Measurements from ENCODE around the gene FBXW8.

FBXW8 gene

DNA sequence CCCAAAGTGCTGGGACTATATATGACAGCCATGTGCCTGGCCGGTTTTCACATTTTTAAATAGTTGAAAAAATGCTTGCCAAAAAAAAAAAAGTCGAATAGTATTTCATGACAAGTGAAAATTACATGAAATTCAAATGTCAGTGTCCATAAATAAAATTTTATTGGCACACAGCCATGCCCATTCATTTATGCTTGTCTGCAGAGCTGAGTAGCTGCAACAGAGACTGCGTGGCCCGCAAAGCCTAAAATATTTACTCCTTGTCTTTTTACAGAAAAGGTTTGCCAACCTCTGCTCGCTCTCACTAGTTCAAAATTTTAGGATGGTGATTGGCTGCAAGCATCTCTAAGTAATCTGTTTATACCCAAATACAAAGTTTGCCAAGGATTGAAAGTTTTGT is 139.3 kb downstream of the FBXW8 start:
- Histone ChIP-seq H3K9me3 (ENCODE audit: control insufficient read depth, insufficient read depth, low read depth, low read length) (no peaks in the 10 kb centered on the region), H3K27ac (ENCODE audit: extremely low read depth, low read depth, low read length) (no peak overlapping the region), H3K4me3 (ENCODE audit: low read depth, low read length) (no peak overlapping the region), H3K4me1 (ENCODE audit: control insufficient read depth, insufficient read depth, low read length) (no peaks in the 10 kb centered on the region), H3K36me3 (ENCODE audit: control insufficient read depth in 2 of 2, insufficient read depth in 1 of 2, low read length in 2 of 2) (no peaks in the 10 kb centered on the region)
- CTCF ChIA-PET: interaction anchor here (0.6 to 0.7 kb wide), 3 partner anchors 8 to 805 kb away, joined by 3 to 6 read pairs (median 3); no protein-coding TSS in a partner anchor
- POLR2A ChIA-PET: no interaction called here
- no peak for TF ChIP-seq ZNF404 (tag by site-specific recombination; IDR thresholded peaks at IDR 0.05)
- no peak for TF ChIP-seq ZNF514 (tag by site-specific recombination; IDR thresholded peaks at IDR 0.05)
- TF ChIP-seq, protein P1, sequence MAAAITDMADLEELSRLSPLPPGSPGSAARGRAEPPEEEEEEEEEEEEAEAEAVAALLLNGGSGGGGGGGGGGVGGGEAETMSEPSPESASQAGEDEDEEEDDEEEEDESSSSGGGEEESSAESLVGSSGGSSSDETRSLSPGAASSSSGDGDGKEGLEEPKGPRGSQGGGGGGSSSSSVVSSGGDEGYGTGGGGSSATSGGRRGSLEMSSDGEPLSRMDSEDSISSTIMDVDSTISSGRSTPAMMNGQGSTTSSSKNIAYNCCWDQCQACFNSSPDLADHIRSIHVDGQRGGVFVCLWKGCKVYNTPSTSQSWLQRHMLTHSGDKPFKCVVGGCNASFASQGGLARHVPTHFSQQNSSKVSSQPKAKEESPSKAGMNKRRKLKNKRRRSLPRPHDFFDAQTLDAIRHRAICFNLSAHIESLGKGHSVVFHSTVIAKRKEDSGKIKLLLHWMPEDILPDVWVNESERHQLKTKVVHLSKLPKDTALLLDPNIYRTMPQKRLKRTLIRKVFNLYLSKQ (tag by site-specific recombination; IDR thresholded peaks at IDR 0.05; ENCODE audit: borderline replicate concordance): no peak
- TF ChIP-seq, protein P2, sequence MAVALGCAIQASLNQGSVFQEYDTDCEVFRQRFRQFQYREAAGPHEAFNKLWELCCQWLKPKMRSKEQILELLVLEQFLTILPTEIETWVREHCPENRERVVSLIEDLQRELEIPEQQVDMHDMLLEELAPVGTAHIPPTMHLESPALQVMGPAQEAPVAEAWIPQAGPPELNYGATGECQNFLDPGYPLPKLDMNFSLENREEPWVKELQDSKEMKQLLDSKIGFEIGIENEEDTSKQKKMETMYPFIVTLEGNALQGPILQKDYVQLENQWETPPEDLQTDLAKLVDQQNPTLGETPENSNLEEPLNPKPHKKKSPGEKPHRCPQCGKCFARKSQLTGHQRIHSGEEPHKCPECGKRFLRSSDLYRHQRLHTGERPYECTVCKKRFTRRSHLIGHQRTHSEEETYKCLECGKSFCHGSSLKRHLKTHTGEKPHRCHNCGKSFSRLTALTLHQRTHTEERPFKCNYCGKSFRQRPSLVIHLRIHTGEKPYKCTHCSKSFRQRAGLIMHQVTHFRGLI (tag by site-specific recombination; IDR thresholded peaks at IDR 0.05): no peak
- TF ChIP-seq ZNF792 (tag by site-specific recombination; IDR thresholded peaks at IDR 0.05): no peak

DNA sequence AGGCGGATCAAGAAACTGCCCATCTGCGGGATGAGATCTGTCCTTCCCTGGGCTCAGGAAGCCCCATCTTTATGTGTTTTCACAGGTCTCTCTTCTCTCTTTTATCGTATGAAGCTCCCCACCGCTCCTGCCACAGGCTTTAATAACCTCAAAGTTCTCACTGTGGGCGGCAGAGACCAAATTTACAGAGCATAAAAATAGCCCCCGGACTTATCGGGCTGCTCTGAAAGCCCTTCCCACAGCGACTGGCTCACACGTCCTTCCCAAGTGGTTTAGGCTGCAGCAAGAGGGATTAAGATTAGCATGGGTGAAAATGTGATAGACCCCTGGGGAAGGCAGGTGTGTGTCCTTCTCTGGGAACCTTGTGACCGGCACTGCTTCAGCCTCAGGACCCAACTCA is 140.6 kb downstream of the FBXW8 start:
- ChIA-PET CTCF (interaction anchor here (0.7 kb wide), 1 partner anchor 103 kb away, joined by 3 read pairs; no protein-coding TSS in a partner anchor), POLR2A (no interaction called here)
- H3K9me3 ChIP-seq (ENCODE audit: control insufficient read depth, insufficient read depth, low read depth, low read length): no peaks in the 10 kb centered on the region

DNA sequence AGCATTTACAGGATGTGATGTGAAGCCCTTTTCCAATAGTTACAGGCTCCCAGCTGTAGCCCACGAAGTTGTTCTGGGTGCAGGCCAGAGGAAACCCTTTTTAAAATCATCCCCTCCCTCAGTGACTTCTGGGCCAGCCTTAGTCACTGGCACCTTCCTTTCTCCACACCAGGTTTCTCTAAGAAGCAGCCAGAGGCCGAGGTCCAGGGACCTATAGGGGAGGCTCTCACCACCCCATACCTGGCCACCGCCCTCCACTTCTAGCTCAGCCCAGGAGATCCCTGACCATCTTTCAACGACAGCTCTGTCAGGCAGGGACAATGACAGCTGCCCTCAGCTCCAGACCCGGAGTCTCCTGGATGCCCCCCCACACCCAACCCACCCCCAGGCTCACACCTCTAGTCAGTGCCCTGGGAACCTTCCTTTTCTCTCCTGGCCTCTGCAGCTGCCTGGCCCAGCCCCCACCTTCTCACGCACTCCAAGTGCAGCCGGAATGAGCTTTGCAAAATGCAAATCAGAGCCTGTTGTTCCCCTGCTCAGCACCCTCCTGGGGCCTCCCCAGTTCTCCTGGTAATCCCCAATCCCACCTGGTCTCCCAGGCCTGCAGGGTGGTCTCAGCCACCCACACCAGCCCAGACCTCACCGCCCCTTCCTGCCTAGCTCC is 141.8 kb downstream of the FBXW8 start:
- Histone ChIP-seq H3K4me3 (ENCODE audit: low read depth, low read length) (no peak overlapping the region), H3K27ac (ENCODE audit: extremely low read depth, low read depth, low read length) (no peak overlapping the region), H3K36me3 (ENCODE audit: control insufficient read depth in 2 of 2, insufficient read depth in 1 of 2, low read length in 2 of 2) (no peaks in the 10 kb centered on the region), H3K9me3 (ENCODE audit: control insufficient read depth, insufficient read depth, low read depth, low read length) (no peaks in the 10 kb centered on the region), H3K4me1 (ENCODE audit: control insufficient read depth, insufficient read depth, low read length) (no peaks in the 10 kb centered on the region)
- no peak for TF ChIP-seq ZNF138 (tag by site-specific recombination; IDR thresholded peaks at IDR 0.05; ENCODE audit: borderline replicate concordance)
- TF ChIP-seq, protein P3, sequence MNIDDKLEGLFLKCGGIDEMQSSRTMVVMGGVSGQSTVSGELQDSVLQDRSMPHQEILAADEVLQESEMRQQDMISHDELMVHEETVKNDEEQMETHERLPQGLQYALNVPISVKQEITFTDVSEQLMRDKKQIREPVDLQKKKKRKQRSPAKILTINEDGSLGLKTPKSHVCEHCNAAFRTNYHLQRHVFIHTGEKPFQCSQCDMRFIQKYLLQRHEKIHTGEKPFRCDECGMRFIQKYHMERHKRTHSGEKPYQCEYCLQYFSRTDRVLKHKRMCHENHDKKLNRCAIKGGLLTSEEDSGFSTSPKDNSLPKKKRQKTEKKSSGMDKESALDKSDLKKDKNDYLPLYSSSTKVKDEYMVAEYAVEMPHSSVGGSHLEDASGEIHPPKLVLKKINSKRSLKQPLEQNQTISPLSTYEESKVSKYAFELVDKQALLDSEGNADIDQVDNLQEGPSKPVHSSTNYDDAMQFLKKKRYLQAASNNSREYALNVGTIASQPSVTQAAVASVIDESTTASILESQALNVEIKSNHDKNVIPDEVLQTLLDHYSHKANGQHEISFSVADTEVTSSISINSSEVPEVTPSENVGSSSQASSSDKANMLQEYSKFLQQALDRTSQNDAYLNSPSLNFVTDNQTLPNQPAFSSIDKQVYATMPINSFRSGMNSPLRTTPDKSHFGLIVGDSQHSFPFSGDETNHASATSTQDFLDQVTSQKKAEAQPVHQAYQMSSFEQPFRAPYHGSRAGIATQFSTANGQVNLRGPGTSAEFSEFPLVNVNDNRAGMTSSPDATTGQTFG (tag by site-specific recombination; IDR thresholded peaks at IDR 0.05; ENCODE audit: borderline replicate concordance): no peak
- no peak for TF ChIP-seq GLI2 (tag by site-specific recombination; IDR thresholded peaks at IDR 0.05; ENCODE audit: borderline replicate concordance, low read depth)
- no peak for TF ChIP-seq ZFP3 (tag by site-specific recombination; IDR thresholded peaks at IDR 0.05; ENCODE audit: low read depth)
- ChIA-PET POLR2A (interaction anchor here (0.9 kb wide), 1 partner anchor 15 kb away, joined by 3 read pairs; no protein-coding TSS in a partner anchor), CTCF (interaction anchor here (0.7 kb wide), 2 partner anchors 108 to 1150 kb away, joined by 3 to 4 read pairs; no protein-coding TSS in a partner anchor)

More for the DNA sequence above, 140.6 kb downstream of the FBXW8 start:
- TF ChIP-seq EGR2 (tag by site-specific recombination; IDR thresholded peaks at IDR 0.05; ENCODE audit: low read depth) (0 out of 2 replicates have a peak, but pooled peaks have one; percentile 6), ZNF169 (tag by site-specific recombination; IDR thresholded peaks at IDR 0.05) (no peak)
- H3K36me3 ChIP-seq (ENCODE audit: control insufficient read depth in 2 of 2, insufficient read depth in 1 of 2, low read length in 2 of 2): no peaks in the 10 kb centered on the region
- H3K4me3 ChIP-seq (ENCODE audit: low read depth, low read length): no peak overlapping the region
- no peaks in the 10 kb centered on the region for H3K4me1 ChIP-seq (ENCODE audit: control insufficient read depth, insufficient read depth, low read length)
- H3K27ac ChIP-seq (ENCODE audit: extremely low read depth, low read depth, low read length): no peak overlapping the region

DNA sequence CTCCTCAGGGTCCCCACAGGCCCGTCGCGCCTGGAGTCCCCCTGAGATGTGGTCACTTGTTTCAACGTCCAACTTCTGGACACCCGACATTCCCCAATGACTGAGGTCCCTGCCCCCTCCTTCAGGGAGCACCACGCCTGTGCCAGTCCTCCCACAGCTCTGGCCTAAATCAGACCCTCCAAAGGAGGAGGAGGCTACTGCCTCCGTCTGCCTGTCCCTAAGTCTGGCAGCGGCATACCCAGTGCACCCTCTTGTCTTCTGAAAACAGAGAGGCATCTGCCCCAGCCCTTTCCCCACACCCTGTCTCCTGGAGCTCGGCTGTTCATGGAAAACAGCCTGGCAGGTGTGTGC is 142.3 kb downstream of the FBXW8 start:
- ChIA-PET POLR2A (interaction anchor here (0.9 kb wide), 1 partner anchor 16 kb away, joined by 3 read pairs; no protein-coding TSS in a partner anchor), CTCF (no interaction called here)
- no peak overlapping the region for H3K27ac ChIP-seq (ENCODE audit: extremely low read depth, low read depth, low read length)
- H3K9me3 ChIP-seq (ENCODE audit: control insufficient read depth, insufficient read depth, low read depth, low read length): no peaks in the 10 kb centered on the region
- H3K4me1 ChIP-seq (ENCODE audit: control insufficient read depth, insufficient read depth, low read length): no peaks in the 10 kb centered on the region
- no peak overlapping the region for H3K4me3 ChIP-seq (ENCODE audit: low read depth, low read length)
- H3K36me3 ChIP-seq (ENCODE audit: control insufficient read depth in 2 of 2, insufficient read depth in 1 of 2, low read length in 2 of 2): no peaks in the 10 kb centered on the region
- TF ChIP-seq, protein P4, sequence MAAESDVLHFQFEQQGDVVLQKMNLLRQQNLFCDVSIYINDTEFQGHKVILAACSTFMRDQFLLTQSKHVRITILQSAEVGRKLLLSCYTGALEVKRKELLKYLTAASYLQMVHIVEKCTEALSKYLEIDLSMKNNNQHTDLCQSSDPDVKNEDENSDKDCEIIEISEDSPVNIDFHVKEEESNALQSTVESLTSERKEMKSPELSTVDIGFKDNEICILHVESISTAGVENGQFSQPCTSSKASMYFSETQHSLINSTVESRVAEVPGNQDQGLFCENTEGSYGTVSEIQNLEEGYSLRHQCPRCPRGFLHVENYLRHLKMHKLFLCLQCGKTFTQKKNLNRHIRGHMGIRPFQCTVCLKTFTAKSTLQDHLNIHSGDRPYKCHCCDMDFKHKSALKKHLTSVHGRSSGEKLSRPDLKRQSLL (tag by site-specific recombination; IDR thresholded peaks at IDR 0.05): no peak
- TF ChIP-seq, protein P5, sequence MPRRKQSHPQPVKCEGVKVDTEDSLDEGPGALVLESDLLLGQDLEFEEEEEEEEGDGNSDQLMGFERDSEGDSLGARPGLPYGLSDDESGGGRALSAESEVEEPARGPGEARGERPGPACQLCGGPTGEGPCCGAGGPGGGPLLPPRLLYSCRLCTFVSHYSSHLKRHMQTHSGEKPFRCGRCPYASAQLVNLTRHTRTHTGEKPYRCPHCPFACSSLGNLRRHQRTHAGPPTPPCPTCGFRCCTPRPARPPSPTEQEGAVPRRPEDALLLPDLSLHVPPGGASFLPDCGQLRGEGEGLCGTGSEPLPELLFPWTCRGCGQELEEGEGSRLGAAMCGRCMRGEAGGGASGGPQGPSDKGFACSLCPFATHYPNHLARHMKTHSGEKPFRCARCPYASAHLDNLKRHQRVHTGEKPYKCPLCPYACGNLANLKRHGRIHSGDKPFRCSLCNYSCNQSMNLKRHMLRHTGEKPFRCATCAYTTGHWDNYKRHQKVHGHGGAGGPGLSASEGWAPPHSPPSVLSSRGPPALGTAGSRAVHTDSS (tag by site-specific recombination; IDR thresholded peaks at IDR 0.05): no peak
- TF ChIP-seq, protein P6, sequence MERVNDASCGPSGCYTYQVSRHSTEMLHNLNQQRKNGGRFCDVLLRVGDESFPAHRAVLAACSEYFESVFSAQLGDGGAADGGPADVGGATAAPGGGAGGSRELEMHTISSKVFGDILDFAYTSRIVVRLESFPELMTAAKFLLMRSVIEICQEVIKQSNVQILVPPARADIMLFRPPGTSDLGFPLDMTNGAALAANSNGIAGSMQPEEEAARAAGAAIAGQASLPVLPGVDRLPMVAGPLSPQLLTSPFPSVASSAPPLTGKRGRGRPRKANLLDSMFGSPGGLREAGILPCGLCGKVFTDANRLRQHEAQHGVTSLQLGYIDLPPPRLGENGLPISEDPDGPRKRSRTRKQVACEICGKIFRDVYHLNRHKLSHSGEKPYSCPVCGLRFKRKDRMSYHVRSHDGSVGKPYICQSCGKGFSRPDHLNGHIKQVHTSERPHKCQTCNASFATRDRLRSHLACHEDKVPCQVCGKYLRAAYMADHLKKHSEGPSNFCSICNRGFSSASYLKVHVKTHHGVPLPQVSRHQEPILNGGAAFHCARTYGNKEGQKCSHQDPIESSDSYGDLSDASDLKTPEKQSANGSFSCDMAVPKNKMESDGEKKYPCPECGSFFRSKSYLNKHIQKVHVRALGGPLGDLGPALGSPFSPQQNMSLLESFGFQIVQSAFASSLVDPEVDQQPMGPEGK (tag by site-specific recombination; IDR thresholded peaks at IDR 0.05): no peak
- TF ChIP-seq ZNF157 (tag by site-specific recombination; IDR thresholded peaks at IDR 0.05) (no peak), ZNF133 (tag by site-specific recombination; IDR thresholded peaks at IDR 0.05) (no peak)
